Cardiac fibroblast (primary cell): ENCODE measurements around the gene ZNF524.

Source experiments
- DNase-seq, 2 donors: peaks; one replicate each; pipeline versions ENCODE4 v3.0.0 to v3.0.0-alpha.2; 2010; ENCODE audit warnings: low read depth in 2 of 2
- H3K4me3 ChIP-seq, 2 donors: replicated peaks in 1 of 2; 1 replicate in 1 of 2; 2 replicates in 1 of 2; pipeline ENCODE4 v1.5.1; 2011; ENCODE audit warnings: low read depth in 2 of 2, low read length in 2 of 2, mild to moderate bottlenecking in 2 of 2, moderate library complexity in 1 of 2
- TF ChIP-seq, protein P1 (sequence below): IDR thresholded peaks from one replicate; pipeline ENCODE4 v1.5.1; 2011; ENCODE audit warnings: low read depth, mild to moderate bottlenecking, low read length, inconsistent platforms

ZNF524 gene

DNA sequence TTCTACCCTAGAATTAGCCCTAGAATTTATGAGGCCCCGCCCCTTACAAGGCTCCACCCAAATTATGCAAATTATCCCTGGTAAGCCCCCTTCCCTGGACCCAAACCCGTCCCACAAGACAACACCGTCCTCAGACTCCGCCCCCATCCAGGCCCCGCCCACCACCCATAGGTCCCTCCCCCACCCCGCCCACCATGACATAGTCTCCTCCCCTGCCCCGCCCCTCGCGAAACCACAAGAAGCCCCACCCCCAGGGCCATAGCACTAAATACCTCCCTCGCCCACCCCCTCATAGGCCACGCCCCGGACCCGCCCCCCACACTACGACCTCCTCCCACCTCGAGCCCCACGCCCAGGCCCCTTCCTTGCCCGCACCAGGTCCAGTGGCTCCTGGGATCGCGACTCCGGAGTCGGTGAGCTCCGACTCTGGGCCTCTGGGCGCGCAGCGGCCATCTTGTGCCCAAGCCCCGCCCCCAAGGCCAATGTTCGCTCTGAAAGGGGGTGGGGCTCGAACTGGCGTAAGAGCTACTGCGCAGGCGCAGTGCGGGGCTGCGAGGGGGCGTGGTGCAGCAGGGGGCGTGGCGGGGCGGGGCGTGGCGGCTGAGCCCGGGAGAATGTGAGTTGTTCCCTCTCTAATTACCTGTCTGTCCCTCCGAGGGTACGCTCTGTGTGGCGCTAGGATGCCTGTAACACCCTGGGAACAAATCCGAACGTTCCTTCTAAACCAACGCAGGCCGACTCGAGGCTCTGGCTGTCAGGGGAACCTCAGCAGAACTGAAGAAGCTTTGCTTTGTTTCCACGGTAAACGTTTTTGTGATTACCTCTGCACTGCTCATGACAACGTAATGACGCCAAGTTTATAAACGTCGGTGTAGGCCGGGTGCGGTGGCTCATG lies 24.3 kb downstream of the ZNF524 start, which contains the start of gene ZNF784:
ZNF784 (minus strand) TSS at position 458 of the 895 bp plus-strand sequence; CDS start at position 453, 5 bp downstream.
- peak; percentile 95 to 96 for DNase-seq
- H3K4me3 ChIP-seq = peak within 1 kb of the TSS; percentile 64 to 74
- TF ChIP-seq, protein P1, sequence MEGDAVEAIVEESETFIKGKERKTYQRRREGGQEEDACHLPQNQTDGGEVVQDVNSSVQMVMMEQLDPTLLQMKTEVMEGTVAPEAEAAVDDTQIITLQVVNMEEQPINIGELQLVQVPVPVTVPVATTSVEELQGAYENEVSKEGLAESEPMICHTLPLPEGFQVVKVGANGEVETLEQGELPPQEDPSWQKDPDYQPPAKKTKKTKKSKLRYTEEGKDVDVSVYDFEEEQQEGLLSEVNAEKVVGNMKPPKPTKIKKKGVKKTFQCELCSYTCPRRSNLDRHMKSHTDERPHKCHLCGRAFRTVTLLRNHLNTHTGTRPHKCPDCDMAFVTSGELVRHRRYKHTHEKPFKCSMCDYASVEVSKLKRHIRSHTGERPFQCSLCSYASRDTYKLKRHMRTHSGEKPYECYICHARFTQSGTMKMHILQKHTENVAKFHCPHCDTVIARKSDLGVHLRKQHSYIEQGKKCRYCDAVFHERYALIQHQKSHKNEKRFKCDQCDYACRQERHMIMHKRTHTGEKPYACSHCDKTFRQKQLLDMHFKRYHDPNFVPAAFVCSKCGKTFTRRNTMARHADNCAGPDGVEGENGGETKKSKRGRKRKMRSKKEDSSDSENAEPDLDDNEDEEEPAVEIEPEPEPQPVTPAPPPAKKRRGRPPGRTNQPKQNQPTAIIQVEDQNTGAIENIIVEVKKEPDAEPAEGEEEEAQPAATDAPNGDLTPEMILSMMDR = no peak

DNA sequence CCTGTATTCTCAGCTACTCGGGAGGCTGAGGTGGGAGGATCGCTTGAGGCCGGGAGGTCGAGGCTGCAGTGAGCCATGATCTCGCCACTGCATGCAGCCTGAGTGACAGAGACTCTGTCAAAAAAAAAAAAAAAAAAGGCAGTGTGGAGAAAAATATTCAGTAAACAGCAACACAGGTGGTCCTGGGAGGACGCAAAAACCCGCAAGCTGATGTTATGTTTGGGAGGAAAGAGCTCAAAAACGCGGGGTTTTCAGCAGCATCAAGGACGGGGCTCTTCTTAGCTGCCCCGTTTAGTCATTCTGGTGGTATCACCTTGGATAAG lies 24.9 kb downstream of the ZNF524 start:
- H3K4me3 ChIP-seq = peak overlapping the region; percentile 64 to 74
- TF ChIP-seq, protein P1 = no peak

DNA sequence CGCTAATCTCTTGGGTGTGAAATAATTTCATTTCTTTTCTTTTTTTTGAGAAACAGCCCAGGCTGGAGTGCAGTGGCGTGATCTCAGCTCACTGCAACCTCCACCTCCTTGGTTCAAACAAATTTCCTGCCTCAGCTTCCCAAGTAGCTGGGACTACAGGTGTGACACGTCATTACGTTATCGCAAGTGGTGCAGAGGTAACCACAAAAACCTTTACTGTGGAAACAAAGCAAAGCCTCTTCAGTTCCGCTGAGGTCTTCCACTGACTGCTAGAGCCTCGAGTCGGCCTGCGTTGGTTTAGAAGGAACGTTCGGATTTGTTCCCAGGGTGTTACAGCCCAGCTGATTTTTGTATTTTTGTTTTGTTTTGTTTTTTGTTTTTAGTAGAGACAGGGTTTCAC lies 26.3 kb downstream of the ZNF524 start:
- DNase-seq = no peak

More for the DNA sequence above, 24.9 kb downstream of the ZNF524 start:
- no peak for DNase-seq

DNA sequence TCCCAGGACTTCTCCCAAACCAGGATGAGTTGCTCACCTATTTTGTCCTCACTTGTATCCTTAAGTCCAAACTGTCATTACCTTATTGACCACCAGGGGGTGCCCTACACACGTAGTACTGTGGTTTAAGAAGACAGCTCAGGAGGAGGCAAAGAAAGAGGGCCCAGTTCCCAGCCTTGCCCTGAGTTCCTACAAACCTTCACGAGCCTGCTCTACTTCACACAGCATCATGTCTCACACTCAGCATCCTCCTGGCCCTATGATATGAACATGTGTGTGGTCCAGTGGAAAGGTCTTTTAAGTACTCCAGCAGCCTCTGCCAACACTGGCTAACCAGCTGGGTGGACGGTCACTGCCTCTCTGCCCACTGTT lies 32.4 kb downstream of the ZNF524 start:
- TF ChIP-seq, protein P1 = peak; percentile 81
- no peak overlapping the region for H3K4me3 ChIP-seq
- peak; percentile 98 to 99 for DNase-seq

More for the DNA sequence above, 26.3 kb downstream of the ZNF524 start:
- TF ChIP-seq, protein P1 = no peak
- H3K4me3 ChIP-seq = no peak overlapping the region

DNA sequence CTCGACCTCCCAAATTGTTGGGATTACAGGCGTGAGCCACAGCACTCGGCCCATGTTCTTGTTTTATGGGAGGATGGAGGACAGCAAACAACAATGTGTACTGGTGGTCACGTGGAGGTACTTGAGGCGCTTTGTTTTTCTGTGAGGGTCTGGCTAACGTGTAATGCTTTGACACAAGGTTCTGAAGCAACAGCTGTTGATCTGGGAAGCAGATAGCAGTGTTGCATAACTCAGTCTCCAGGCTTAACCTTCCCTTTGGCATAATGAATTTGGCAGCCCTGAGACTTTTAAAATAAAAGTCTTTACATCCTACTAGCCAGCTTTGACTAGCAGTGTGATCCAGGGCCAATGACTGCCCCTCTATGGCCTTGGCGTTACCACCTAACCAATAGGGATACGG lies 33.8 kb downstream of the ZNF524 start:
- DNase-seq = no peak
- TF ChIP-seq, protein P1 = no peak
- no peak overlapping the region for H3K4me3 ChIP-seq

DNA sequence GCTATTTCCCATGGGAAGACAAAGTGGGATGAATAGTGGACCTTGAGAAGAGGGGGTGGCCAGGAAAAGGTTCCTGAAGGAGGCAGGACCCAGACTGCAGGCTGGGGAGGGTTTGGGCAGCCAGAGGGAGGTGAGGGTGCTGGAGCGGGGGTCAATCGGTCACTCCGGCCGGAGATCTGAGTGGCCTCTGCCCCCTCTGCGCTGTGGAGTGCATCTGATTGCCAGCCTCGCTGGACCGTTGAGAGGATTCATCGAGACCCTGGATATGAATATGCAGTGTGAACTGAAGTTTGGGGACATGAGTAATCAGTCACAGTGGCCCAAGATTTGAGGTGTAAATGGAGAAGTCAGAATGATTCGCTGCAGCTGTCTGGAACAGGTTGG lies 35.2 kb downstream of the ZNF524 start:
- TF ChIP-seq, protein P1 = no peak
- no peak for DNase-seq
- H3K4me3 ChIP-seq = peak overlapping the region; percentile 79 to 87
